ENCODE measurements around the gene NECTIN1.

Gene NECTIN1

DNA sequence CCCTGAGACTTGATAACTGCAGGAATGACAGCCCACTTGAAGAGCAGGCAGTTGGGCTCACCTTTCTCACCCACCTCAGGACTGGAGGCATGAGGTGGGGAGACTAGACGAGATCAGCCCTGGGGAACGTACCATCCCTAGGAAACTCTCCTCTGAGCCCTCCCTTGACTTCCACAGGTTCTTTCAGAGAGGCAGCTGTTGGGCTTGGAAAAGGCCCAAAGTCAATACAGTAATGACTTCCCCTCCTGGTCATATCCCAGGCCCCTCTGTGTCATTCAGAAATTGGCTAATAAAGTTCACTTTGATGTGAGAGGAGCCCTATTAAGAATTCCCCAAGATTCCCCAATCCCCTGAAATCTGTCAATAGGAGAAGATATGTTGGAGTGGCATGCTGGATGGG, 5.8 kb upstream of the NECTIN1 start:
- DNase-seq (ENCODE audit: low read depth in 3 of 3, low spot score in 1 of 3), result no peak

DNA sequence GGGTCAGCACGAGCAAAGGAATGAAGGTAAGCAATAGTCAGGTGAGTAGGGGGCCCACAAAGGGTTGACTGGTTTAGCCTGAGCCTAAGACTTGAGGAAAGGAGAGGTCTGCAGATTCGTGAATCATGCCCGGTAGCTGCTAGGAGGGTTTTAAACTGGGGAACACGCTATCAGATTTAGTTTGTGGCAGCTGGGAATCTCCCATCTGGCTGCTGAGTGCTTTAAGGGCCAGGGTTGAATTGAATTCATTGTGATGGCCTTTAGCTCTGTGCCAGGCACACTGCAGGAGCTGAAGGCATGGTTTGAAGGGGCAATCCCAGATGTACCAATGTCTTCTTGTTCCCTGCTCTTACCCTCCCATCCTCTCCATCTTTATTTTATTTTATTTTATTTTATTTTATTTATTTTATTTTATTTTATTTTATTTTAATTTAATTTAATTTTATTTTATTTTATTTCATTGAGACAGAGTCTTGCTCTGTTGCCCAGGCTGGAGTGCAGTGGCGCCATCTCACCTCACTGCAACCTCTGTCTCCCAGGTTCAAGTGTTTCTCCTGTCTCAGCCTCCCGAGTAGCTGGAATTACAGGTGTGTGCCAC, 1.9 kb upstream of the NECTIN1 start:
- DNase-seq (ENCODE audit: low read depth in 3 of 3, low spot score in 1 of 3), result no peak

DNA sequence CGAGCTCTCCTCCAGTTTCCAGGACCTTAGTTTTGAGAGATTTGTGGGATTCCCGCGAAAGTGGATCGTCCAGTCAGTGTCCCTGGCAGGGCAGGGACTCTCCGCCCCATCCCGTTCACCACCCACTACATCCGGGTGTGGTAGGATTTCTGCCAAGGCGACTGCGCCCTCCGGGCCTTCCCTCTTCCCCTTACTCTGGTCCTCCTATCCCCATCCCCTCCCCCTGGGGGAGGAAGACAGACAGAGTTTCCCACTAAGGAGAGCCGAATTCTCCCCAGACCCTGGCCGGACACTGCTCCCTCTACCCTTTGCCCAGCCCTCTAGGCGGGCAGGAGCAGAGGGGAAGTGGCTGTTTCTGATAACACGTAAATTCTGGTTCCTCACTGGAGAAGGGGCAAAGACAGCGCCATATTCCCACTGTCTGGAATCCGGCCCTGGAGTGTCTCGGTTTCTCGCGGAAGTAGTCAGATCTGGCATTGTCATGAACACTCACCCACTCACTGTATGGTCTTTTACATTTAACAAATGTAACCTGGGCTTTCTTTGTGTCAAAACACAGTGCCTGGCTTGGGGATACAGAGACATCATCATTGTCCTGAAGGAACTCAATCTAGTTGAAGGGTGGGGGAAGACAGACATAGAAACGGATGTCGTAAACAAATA, 1.1 kb upstream of the NECTIN1 start:
- DNase-seq (ENCODE audit: low read depth in 3 of 3, low spot score in 1 of 3), result no peak

DNA sequence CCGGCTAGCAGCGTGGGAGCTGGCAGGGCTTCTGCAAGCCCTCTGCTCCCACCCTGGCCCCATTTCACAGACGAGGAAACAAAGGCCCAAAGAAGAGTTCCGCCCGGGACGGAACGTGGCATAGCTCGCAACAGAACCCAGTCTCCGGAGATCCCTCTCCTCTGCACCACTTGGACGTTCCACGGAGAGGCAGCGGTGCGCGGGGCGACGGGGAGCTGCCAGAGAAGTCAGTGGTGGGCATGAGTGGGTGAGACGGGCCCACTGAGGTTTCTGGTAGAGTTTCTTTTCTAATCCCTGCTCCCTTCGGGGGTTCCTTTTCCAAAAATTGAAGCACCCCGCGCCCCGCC, 554 bp upstream of the NECTIN1 start:
- no peak for DNase-seq (ENCODE audit: low read depth in 3 of 3, low spot score in 1 of 3)

DNA sequence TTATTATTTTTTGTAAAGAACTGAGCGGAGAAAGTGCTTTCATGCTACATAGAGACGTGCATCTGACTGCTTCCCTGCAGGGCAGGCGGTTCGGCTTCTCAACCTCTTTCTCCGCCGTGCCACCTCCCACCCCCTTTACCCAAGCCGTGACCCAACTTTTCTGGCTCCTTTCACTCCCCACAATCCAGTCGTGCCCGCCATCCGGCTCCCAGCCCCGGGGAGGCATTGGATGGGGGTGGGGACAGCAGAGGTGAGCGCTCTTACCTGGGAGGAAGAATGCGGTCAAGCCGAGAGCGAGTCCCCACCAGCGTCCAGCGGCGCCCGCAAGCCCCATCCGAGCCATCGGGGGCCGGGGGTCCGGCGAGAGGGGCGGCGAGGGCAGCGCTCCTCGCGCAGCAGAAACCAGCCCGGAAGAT, 781 bp downstream of the NECTIN1 start:
- DNase-seq (ENCODE audit: low read depth in 3 of 3, low spot score in 1 of 3), result no peak

DNA sequence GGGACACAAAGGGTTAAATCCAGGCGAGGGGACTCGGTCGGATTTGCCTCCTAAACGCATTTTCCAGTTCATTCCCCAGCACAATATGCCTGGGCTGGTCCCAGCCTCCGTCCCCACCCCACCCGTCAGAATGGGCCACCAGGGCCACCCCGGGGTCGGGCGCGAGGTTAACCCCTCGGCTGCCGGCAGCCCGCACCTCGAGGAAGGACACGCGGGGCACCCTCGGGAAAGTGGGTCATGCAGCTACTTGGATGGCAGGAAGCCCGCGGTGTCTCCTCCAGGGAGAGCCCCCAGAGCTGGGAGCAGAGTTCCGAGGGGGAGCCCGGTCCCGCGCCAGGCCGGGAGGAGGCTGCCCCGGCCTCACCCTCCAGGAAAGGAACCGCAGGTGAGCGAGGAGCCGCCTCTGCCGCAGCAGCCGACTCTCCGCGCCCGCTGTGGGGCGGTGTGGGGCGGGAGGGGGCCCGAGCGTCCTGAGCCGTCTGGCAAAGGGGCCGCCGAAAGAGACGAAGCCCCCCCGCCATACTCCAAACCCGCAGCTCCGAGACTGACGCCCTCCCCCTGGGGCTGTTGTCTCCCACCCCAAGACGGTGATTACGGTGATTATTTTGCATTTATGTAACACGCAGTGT, 1.4 kb downstream of the NECTIN1 start:
- DNase-seq (ENCODE audit: low read depth in 3 of 3, low spot score in 1 of 3), result no peak

DNA sequence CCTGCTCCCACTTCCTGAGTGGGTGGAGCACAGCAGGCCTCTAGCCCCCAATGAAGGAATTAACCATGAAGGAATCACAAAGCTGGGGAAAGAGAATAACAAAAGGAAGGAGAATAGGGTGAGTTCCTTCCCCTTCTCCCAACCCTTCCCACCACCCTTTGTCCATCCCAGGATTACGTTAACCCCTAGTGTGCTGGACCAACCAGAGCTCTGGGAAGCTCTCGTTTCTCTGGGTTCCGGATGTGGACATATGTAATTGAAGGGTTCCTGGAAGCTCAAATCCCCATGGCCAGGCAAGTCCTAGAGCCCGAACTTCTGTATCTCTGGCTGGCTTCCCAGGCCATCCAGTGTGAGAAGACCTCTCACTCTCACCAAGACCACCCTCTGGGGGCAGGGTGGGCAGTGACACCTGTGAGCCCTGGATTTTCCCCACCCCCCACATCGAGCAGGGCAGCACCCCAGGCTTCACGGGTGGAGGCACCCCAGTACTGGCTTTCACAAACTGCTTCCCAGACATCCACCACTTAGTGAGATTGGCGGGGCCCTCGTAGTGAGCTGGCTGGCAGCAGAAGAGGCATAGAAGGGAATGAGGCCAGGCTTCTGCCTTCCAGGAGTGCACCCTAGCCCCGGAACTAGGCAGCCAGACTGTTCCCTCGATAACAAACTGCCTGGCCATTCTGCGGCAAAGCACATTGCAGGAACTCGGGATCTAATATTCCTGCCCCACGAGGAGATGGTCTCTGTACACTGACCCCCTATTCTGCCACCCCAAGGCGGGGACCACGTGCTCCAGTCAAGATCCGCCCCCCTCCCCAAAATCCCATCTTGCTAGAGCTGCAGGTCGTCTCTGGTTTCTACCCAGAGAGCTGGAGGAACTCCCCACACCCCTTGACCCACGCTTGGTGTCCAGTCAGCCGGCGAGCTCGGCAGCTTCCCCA, 2.1 kb downstream of the NECTIN1 start:
- DNase-seq (ENCODE audit: low read depth in 3 of 3, low spot score in 1 of 3), result no peak

DNA sequence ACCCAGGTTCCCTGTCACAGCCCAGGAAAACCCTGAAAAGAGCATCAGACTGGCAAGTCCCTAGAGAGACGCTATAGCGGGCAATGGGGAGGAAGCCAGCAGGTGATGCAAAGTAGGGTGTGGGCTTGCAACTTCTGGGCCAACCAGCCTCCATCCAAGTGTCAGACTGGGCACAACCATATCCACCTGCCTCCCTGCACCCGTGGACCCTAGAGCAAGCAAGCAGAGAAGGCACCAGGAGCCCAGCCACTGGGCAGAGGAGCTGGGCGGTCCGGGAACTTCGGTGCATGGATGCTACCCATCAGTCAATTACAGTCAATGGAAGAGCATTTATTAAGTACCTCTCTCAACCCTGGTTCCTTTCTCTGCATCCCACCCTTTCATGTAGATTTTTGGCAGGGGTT, 2.8 kb downstream of the NECTIN1 start:
- DNase-seq (ENCODE audit: low read depth in 3 of 3, low spot score in 1 of 3), result no peak

DNA sequence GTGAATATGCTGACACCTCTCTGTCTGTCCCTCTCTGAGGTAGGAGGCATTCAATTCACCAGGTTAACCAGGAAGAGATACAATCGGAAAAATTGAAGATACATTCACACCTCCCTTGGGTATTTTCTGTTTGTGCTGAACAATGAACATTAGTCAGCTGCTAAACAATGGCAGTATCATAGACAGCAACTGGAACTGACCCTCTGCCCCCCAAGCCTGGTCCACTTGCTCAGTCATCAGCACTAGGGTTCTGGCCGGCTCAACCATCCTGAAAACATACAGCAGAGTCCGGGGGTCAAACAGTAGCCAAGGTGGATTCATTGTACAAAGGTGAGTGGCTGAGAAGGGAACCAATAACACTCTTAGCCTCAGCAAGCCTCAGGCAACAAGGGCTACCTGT, 4.0 kb downstream of the NECTIN1 start:
- no peak for DNase-seq (ENCODE audit: low read depth in 3 of 3, low spot score in 1 of 3)

DNA sequence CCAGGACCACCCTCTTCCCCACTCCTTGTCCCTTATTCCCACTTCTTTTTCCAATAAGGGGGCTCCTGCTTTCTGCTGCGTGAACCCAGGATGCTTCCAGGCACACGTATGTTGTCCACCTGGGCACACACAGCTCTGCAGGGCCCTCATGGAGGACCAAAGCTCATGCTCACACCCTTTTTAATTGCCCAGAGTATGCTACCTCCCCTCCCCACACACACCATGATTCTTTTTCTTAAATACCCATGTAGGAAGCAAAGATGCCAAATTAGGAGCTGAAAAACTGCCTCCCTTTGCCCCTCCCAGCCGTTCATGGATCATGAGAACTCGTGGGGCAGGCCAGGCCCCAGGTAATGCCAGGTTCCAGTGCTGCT, 5.1 kb downstream of the NECTIN1 start:
- DNase-seq (ENCODE audit: low read depth in 3 of 3, low spot score in 1 of 3), result no peak

DNA sequence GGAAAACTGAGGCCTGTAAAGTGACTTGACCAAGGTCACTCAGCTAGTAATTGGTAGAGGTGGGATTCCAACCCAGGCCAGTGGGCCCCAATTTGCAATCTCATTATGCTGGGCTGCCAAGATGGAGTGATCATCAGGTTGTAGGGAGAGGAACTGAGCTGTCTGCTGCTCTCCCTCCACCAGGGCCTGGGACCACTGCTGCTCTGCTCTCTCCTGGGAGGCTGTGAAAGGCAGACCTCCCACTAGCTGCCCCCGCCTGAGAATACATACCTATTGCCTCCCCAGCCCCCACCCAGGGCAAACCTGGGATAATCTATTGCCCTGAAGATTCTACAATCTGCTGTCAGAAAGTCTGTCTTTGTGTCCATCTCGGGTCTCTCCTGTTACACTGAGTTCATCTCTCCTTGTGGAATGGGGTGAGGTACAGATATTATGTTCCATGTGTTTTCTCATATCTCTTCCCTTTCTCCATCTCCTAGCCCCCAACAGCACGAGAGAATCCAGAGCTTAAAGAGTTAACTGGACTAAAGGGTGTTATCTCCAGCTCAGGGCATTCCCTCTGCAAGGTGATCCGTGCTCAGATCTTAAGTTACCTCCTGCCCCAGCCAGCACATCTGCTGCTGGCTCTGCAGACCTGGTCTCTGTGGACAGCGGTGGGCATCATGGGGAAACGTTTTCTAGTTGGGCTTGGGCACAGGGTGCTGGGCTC, 5.6 kb downstream of the NECTIN1 start:
- DNase-seq (ENCODE audit: low read depth in 3 of 3, low spot score in 1 of 3), result no peak

DNA sequence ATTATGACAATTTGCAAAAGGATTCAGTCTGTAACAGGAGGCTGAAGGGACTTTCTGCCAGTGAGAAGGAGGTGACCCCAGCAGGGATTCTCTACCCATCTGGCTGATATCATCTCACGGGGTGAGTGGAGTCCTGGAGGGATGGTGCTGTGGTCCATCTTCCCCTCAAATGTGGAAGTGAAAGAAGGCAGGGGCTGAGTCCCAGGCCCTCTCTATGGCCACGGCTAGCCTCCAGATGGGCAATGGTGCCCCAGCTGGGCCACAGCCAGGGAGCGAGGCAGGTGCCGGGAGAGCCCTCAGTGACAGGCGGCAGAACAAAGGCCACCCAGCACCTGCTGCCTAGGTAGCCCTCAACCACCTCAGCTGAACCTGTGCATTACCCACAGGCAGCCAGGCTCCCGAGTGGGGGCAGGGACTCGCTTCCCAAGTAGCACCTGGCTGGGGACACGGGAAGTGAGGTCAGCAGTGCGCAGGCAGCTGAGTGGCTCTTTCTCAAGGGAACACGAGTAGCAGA, 6.7 kb downstream of the NECTIN1 start:
- DNase-seq (ENCODE audit: low read depth in 3 of 3, low spot score in 1 of 3), result no peak

DNA sequence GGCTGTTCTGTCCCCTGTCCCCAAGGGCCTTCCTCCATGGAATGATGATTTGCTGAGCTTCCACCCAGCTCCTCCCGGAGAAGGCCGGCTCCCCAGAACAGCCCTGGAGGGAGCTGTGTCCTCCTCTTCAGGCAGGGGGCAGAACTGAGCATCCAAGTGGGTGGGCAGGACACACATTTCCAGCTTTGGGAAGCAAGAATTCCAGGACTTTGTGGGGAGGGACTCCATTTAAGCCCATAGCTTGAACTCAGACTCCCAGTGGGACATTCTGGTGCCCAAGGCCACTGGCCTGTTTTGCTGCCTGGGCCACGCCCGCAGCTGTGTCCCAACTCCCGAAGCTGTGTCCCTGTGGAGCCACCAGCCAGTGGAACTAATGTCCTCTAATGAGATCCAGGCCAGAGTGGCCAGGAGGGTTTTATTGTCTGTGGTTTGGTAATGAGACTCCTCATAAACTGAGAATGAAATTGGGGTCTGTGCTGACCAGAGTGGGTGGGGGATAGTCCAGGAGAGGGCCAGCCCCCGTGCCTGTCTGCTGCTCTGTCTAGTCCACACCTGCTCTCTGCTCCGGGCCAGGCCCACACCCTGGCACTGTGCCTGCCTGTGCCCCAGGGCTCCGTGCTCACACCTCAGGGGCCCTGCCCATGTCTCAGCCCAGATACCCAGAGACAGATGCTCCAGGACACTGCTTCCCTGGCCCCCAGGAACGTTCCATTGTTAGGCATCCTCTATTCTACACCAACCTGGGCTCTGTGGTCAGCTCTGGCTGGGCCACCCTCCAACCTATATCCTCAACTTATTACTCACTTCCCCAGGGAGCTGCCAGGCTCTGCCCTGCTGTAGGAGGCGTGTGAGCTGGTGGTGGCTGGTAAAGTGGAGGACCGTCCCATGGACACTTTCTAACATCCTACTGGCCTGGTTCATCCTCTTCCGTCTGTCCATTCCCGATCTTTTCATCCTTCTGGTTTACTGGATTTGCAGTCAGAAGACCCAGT, 7.6 kb downstream of the NECTIN1 start:
- no peak for DNase-seq (ENCODE audit: low read depth in 3 of 3, low spot score in 1 of 3)

DNA sequence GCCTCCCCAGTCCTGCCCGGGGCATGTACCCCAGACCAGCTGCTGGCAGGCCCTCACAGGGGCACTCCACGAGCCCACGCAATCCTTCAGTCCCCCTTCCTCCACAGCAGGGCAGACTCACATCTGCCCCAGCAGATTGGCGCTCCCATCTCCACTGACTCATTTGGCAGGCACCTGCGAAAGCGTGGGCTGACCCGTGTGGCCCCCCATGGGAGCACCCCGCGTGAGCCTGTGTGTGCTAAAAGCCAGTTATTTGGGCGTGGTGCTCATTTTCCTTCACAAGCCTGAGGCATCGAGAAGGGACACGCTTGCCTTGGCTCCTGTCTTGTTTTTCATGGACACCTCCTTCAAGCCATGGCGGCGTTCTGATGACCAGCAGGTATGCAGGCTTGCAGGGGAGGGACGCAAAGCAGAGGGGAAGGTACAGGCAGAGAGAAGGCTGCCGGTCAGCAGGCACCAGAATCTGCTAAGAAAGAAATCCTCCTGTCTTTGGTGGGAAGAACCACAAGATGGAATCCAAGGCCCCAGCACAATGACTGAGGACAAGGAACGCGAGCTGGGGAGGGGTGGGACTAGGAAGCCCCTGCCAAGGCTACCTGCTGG, 8.6 kb downstream of the NECTIN1 start:
- DNase-seq (ENCODE audit: low read depth in 3 of 3, low spot score in 1 of 3), result no peak

DNA sequence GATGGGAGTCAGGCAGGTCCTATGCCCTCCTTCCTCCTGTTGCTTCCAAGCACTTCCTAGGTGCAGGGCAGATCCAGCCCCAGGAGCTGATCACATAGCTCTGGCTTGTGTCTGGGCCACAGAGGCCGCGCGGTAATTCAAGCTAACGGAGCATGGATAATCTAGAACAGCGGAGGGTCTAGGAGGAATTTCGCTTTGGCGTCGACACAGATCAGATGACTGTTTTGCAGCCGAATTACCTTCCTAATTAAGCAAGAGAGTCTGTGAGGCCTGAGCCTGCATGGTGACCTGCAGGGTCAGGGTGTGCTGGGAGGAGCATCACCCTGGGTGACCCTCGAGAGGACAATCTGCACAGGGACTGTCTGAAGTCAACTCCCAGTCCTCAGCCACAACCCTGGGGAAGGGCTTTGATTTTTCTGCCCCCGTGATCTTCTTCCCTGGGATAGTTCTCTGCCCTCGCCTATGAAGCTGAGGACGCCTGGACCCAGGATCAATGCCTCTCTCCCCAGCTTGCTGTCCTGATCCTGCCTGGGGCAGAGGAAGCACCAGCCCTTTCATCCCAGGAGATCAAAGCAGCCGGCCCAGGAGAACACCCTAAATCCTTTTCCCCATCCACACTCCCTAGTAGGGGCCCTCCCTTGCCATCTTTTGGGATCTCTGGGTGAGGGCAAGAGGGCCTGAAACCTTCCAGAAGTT, 11.0 kb downstream of the NECTIN1 start:
- no peak for DNase-seq (ENCODE audit: low read depth in 3 of 3, low spot score in 1 of 3)

DNA sequence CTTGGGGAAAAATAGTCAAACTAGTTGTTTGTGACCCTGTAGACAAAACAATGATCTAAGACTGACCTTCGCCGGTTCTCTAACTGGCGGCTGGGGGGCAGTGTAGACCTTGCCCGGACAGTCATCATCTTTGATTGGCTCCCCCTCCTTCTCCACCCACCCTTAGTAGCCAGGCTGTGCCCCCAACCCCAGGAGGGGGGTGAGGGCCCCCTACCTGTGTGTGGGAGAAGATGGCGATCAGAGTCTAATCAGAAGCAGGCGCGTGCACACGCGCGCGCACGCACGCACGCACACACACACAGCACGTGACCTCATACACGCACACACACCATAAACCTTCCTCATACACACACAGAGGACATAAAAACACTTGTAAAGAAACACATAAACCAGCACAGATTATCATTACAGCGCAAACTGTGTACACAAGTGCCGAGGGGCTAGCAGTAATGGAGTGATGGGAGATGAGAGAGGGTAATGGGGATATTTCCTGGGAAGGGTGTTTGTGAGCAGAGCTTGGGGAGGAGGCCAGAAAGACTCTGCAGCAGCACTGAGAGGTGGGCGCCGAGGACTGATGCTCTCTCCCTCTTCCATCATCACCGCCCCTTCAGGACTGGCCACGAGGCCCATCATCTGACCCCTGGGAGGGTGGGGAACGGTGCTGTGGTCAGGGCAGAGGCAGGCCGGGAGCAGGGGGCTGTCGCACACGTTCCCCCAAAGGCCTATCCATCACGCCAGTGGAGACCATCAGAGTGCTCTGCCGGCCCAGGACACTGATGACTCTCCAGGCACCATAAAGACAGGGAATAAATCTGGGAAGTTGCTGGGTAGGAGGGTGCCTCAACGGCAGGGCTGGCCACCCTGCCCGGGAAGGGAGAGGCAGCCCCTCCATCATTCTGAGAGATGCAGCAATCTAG, 12.2 kb downstream of the NECTIN1 start:
- no peak for DNase-seq (ENCODE audit: low read depth in 3 of 3, low spot score in 1 of 3)

DNA sequence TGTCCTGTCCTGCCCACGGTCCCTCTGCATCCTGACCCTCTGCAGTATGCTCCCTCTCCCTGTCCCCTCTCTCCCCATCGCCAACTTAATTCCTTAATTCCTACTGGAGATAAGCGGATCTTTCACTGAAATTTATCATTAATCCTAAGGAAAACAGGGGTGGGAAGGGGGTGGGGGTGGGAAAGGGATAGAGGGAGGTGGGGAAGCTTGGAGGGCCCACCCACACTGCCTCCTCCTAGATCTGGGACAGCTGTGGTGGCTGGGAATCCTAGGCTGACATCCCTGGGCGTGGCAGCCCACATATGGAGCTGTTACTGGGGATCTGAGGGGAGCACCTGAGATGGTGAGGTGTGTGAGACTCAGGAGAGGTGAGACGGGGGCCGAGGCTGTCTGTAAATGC, 14.4 kb downstream of the NECTIN1 start:
- DNase-seq (ENCODE audit: low read depth in 3 of 3, low spot score in 1 of 3), result no peak

DNA sequence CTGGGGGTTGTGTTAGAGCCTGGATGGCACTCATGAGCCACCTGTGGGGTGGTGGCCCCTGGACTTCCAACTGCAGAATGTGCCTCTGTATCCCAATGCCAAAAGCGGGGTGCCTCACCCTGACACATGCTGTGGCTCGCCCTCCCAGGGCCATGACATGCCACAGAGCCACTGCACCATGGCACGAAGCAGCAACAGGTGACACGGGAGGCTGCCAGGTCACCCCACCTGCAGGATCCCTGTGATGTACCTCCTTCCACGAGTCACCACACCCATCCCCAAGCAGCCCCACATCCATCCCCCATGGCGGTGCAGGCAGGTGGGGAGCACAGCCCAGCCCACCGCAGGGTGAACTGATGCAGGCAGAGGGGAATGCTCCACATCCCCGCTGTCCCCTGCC, 14.8 kb downstream of the NECTIN1 start:
- no peak for DNase-seq (ENCODE audit: low read depth in 3 of 3, low spot score in 1 of 3)

Data from stimulated activated CD4-positive, alpha-beta T cell treated with anti-CD3 and anti-CD28 coated beads, TNF-alpha, amount 100 ng/mL, for 1 hour (primary cell).